HG03575 (cell line): ENCODE data around the gene TCF12.

ENCODE experiments used
- ATAC-seq: cut with Tn5 transposase; IDR thresholded peaks from one replicate; pipeline ENCODE4 v1.9.1; 2021; ENCODE audit not compliant: unreplicated experiment, insufficient number of reproducible peaks, low FRiP score; ENCODE audit errors: extremely low read depth

TCF12 gene

GRCh38 chr15:57245714-57246113, 327.3 kb downstream of the TCF12 start:
- ATAC-seq, result no peak

GRCh38 chr15:57248074-57248473, 329.6 kb downstream of the TCF12 start:
- ATAC-seq, result no peak

- ATAC-seq, result no peak
These were observed 332.9 kb downstream of the TCF12 start for GRCh38 chr15:57251308-57251707.

GRCh38 chr15:57251941-57252340, 333.5 kb downstream of the TCF12 start:
- ATAC-seq, result no peak

- ATAC-seq, result no peak
These were observed 334.6 kb downstream of the TCF12 start for GRCh38 chr15:57253082-57253481.

- ATAC-seq, result no peak
These were observed 335.1 kb downstream of the TCF12 start for GRCh38 chr15:57253500-57253899.

GRCh38 chr15:57255751-57256341, 337.4 kb downstream of the TCF12 start:
- ATAC-seq, result no peak

- ATAC-seq, result no peak
These were observed 338.5 kb downstream of the TCF12 start for GRCh38 chr15:57256939-57257338.

- ATAC-seq, result no peak
These were observed 341.2 kb downstream of the TCF12 start for GRCh38 chr15:57259568-57260040.

GRCh38 chr15:57263520-57263919, 345.1 kb downstream of the TCF12 start:
- no peak for ATAC-seq

GRCh38 chr15:57272771-57273357, 354.4 kb downstream of the TCF12 start:
- ATAC-seq, result no peak

GRCh38 chr15:57273402-57273801, 355.0 kb downstream of the TCF12 start:
- ATAC-seq, result no peak

GRCh38 chr15:57278439-57278838, 360.0 kb downstream of the TCF12 start:
- no peak for ATAC-seq

- ATAC-seq, result no peak
These were observed 362.0 kb downstream of the TCF12 start for GRCh38 chr15:57280464-57280863.

GRCh38 chr15:57281321-57281720, 362.9 kb downstream of the TCF12 start:
- no peak for ATAC-seq

GRCh38 chr15:57282686-57283085, 364.2 kb downstream of the TCF12 start:
- no peak for ATAC-seq

GRCh38 chr15:57283774-57284503, 365.5 kb downstream of the TCF12 start:
- no peak for ATAC-seq

GRCh38 chr15:57284535-57284934, 366.1 kb downstream of the TCF12 start:
- ATAC-seq, result no peak

GRCh38 chr15:57285386-57285785, 366.9 kb downstream of the TCF12 start:
- ATAC-seq, result no peak

GRCh38 chr15:57286446-57287122, 368.1 kb downstream of the TCF12 start:
- ATAC-seq, result no peak
